Right atrium auricular region (tissue), 2 donors: ENCODE data around the gene ZNF135. TPM values are rescaled to one million over a fixed set of nuclear protein-coding genes. Genes with fewer than 3 reads are reported as not detected.
A peak's percentile ranks its signal among the peaks of the same experiment; 100 is the strongest.

Experiments used
- DNase-seq: peaks from one replicate; pipeline ENCODE4 v3.0.0-alpha.2; 2019; ENCODE audit warnings: low spot score
- H3K27ac ChIP-seq, 2 donors: fragments of 200-600 bp; sonication (generic); 1 replicate in 1 of 2; 2 replicates in 1 of 2; pipeline ENCODE4 v1.5.1; 2016 to 2019
- H3K27me3 ChIP-seq, 2 donors: fragments of 200-600 bp; sonication (generic); one replicate each; pipeline versions ENCODE4 v1.5.1 to v1.6.0; 2017 to 2019
- H3K36me3 ChIP-seq: fragments of 200-600 bp; sonication (generic); one replicate; pipeline ENCODE4 v1.5.1; 2016
- H3K4me1 ChIP-seq, 2 donors: fragments of 200-600 bp; sonication (generic); one replicate each; pipeline versions ENCODE4 v1.5.1 to v1.6.0; 2017 to 2019
- H3K4me3 ChIP-seq, 2 donors: fragments of 200-600 bp; sonication (generic); 1 replicate in 1 of 2; 2 replicates in 1 of 2; pipeline ENCODE4 v1.5.1; 2017 to 2019; ENCODE audit warnings: mild to moderate bottlenecking in 1 of 2, moderate library complexity in 1 of 2
- H3K9me3 ChIP-seq, 2 donors: fragments of 200-600 bp; sonication (generic); one replicate each; pipeline ENCODE4 v1.5.1; 2019
- total RNA-seq, 2 donors: library from RNA; depleted of rRNA; stranded (reverse); fragments of >200 nt; gene quantifications; one replicate each; pipeline ENCODE4 v1.1.0, GENCODE V29; 2016
- TF ChIP-seq, protein P1 (sequence below), 2 donors: fragments of 200-600 bp; sonication (generic); IDR thresholded peaks; one replicate each; pipeline ENCODE4 v1.5.1; 2019; ENCODE audit warnings: antibody characterized with exemption in 2 of 2

The ZNF135 gene
- total RNA-seq, 2 donors from 2014 or later: 2.5 to 3.1 TPM

DNA sequence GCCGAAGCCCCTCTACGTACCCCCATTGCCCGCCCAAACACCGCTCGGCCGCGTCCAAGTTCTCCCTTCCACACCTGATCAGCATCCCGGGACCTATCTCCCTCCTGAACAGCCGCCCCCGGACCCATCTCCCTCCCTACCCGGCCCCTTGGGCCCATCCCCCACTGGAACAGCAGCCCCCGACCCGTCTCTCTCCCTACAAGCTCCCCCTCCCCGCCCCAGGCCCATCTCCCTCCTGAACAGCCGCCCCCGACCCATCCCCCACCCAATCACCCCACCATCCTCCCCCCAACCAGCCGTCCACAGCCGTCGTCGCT is 24.6 kb upstream of the ZNF135 start:
- TF ChIP-seq, protein P1, sequence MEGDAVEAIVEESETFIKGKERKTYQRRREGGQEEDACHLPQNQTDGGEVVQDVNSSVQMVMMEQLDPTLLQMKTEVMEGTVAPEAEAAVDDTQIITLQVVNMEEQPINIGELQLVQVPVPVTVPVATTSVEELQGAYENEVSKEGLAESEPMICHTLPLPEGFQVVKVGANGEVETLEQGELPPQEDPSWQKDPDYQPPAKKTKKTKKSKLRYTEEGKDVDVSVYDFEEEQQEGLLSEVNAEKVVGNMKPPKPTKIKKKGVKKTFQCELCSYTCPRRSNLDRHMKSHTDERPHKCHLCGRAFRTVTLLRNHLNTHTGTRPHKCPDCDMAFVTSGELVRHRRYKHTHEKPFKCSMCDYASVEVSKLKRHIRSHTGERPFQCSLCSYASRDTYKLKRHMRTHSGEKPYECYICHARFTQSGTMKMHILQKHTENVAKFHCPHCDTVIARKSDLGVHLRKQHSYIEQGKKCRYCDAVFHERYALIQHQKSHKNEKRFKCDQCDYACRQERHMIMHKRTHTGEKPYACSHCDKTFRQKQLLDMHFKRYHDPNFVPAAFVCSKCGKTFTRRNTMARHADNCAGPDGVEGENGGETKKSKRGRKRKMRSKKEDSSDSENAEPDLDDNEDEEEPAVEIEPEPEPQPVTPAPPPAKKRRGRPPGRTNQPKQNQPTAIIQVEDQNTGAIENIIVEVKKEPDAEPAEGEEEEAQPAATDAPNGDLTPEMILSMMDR (IDR thresholded peaks at IDR 0.05): no peak

DNA sequence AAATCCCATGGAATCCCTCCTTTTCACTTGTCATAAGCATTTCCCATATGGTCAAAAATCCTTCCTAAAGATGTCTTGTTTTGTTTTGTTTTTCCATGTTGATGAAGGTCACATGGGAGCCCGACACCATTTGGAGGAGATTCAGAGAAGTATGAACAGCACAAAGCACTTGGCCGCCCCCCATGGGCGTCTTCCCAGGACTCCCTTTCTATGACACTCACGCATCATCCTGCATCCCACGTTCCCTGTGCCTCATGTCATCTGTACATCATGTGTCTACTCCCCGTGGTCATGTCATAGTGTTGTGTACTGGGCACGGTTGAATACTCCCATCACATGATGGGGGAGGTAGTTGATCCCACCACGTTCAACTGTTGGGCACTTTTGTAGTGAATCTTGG is 23.2 kb upstream of the ZNF135 start:
- Histone ChIP-seq H3K4me3 (no peak overlapping the region), H3K4me1 (peaks cover 0 to 9% of the 10 kb centered on the region in 2 donors), H3K9me3 (peaks cover 0 to 9% of the 10 kb centered on the region in 2 donors), H3K27me3 (no peaks in the 10 kb centered on the region), H3K27ac (no peak overlapping the region), H3K36me3 (no peaks in the 10 kb centered on the region)
- no peak for DNase-seq
- TF ChIP-seq, protein P1 (IDR thresholded peaks at IDR 0.05): no peak

More for the DNA sequence above, 24.6 kb upstream of the ZNF135 start:
- Histone ChIP-seq H3K36me3 (no peaks in the 10 kb centered on the region), H3K4me1 (peaks cover 0 to 9% of the 10 kb centered on the region in 2 donors), H3K4me3 (peak overlapping the region; percentile 43 to 55), H3K27me3 (no peaks in the 10 kb centered on the region), H3K9me3 (peaks cover 0 to 5% of the 10 kb centered on the region in 2 donors), H3K27ac (no peak overlapping the region)
- DNase-seq: no peak

DNA sequence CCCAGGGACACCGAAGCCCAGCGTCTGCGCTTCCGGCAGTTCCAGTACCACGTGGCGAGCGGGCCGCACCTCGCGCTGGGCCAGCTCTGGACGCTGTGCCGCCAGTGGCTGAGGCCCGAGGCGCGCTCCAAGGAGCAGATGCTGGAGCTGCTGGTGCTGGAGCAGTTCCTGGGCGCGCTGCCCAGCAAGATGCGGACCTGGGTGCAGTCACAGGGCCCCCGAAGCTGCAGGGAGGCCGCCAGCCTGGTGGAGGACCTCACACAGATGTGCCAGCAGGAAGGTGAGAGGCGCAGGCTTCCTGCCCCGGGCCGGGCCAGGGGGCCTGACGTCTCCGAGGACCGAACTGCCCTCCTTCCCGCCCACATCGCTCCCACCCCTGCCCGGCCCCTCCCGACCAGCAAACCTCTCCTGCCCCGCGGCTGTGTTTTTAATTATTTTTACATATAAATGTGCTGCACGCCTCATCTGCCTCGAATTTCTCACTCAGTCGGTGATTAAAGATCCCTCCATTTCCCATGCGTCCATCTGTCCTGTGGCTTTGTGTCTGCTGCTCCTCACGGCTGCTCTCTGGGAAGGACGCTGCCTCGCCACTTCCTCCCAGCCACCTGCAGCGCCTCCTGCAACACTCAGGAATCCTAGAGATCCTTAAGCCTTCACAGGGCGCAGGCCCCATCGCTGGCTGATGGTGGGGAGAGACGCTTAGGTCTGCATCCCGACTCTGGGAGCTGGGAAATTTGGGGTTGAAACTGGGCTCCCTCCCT is 21.0 kb upstream of the ZNF135 start:
- Histone ChIP-seq H3K36me3 (no peaks in the 10 kb centered on the region), H3K9me3 (peaks cover 0 to 18% of the 10 kb centered on the region in 2 donors), H3K27ac (no peak overlapping the region), H3K27me3 (no peaks in the 10 kb centered on the region), H3K4me3 (no peak overlapping the region), H3K4me1 (peaks cover 0 to 9% of the 10 kb centered on the region in 2 donors)
- TF ChIP-seq, protein P1 (IDR thresholded peaks at IDR 0.05): no peak
- no peak for DNase-seq

DNA sequence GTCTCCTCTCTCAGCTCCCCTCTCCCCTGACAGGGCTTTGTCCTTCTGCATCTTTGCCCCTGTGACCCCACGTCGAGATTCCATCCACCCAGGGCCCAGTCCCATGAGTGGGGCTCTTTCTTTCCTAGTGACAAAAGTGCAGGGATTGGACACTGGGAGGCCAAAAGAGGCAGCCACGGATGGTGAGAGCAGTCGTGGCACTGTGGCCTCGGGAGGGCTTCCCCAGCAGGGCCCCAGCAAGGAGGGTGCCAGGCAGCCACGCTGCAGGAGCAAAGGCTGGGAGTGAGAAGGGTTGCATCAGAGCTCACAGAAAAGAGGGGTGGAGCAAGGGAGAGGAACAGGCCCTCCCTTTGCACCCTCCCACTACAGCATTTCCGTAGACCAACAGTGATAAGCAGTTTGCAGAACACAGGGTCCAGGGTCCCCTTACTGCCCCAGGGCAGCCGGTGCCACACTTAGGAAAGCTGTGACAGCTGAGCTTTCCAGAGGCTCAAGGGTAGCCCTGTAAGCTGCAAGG is 20.3 kb upstream of the ZNF135 start:
- Histone ChIP-seq H3K27me3 (no peaks in the 10 kb centered on the region), H3K36me3 (no peaks in the 10 kb centered on the region), H3K4me1 (peaks cover 0 to 4% of the 10 kb centered on the region in 2 donors), H3K9me3 (peaks cover 0 to 25% of the 10 kb centered on the region in 2 donors), H3K27ac (no peak overlapping the region), H3K4me3 (no peak overlapping the region)
- TF ChIP-seq, protein P1 (IDR thresholded peaks at IDR 0.05): no peak
- DNase-seq: no peak

DNA sequence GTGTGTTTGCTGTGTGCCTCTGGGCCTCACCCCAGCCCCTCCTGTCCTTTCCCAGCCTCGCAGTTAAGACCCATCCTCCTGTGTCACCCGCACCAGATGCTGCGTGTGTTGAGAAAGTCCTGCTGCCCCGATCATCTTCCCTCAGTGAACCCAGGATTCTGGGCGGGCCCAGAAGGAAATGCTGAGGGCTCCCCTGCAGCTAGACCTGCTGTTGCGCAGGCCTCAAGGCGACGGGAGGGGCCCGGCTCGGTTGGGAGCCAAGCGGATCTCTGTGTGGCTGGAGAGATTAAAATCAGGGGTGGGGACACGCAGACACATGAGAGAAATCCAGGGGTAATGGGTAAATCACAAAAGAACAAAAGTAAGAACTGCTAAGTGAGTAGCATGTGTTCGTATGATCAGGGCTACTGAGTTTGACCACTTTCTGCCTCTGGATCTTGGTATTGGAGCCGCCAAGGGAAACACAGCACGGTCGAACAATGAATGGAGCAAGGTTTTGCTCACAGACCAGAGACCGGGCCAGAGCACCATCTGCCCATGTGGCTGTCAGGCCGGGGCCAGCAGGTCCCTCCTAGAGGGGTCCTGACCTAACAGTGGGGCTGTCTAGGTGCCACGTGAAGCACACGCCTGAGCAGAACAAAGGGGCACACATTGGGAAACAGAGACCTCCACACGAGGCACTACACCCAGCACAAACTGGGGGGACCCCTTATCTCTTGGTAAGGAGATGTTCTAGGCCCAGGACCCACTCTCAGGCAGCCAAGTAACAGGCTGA is 18.1 kb upstream of the ZNF135 start:
- H3K9me3 ChIP-seq: peaks cover 0 to 41% of the 10 kb centered on the region in 2 donors

More for the DNA sequence above, 18.1 kb upstream of the ZNF135 start:
- Histone ChIP-seq H3K27ac (no peak overlapping the region), H3K36me3 (no peaks in the 10 kb centered on the region), H3K4me1 (no peaks in the 10 kb centered on the region), H3K4me3 (no peak overlapping the region), H3K27me3 (no peaks in the 10 kb centered on the region)
- TF ChIP-seq, protein P1 (IDR thresholded peaks at IDR 0.05): no peak
- DNase-seq: no peak
